MM.1S (cell line): Measurements from ENCODE around the gene DDX54.

ENCODE experiments used
- CTCF ChIP-seq: fragments of 300-600 bp; sonication (generic); IDR thresholded peaks from 2 replicates; pipeline ENCODE4 v1.5.1; 2016; ENCODE audit warnings: antibody characterized with exemption, low read length, mixed read lengths
- EZH2 ChIP-seq: fragments of 300-600 bp; sonication (generic); optimal IDR thresholded peaks from 2 replicates; pipeline ENCODE3; 2017; ENCODE audit warnings: low read depth, mild to moderate bottlenecking, antibody characterized with exemption, low read length, mixed read lengths
- EZH2phosphoT487 ChIP-seq: fragments of 300-600 bp; sonication (generic); IDR thresholded peaks from 2 replicates; pipeline ENCODE4 v1.6.1; 2018; ENCODE audit warnings: antibody characterized with exemption, low read length

GRCh38 chr12:113183030-113183589 is 2.2 kb downstream of the DDX54 start:
- TF ChIP-seq CTCF = no peak
- TF ChIP-seq EZH2 = no peak
- no peak for TF ChIP-seq EZH2phosphoT487
